Endodermal cell (in vitro differentiated cells): ENCODE data around the gene APBB1IP. TPM values are rescaled to one million over a fixed set of nuclear protein-coding genes. Genes with fewer than 3 reads are reported as not detected.
"Not testable (repeated sequence)": the region's sequence is repeated elsewhere in the genome, so short reads cannot be mapped to it uniquely, and the experiment has no call there.

ENCODE experiments used
- DNase-seq: peaks from one replicate; pipeline ENCODE4 v3.0.0-alpha.2; 2017
- H3K27ac ChIP-seq: 2 replicates; pipeline ENCODE4 v1.5.1; 2013; ENCODE audit warnings: mild to moderate bottlenecking, low read depth, low read length, moderate library complexity
- H3K27me3 ChIP-seq: 2 replicates; pipeline ENCODE4 v1.6.1; 2013; ENCODE audit warnings: mild to moderate bottlenecking, low read length, moderate library complexity; ENCODE audit not compliant: insufficient read depth, control insufficient read depth, poor library complexity, severe bottlenecking
- H3K36me3 ChIP-seq: 2 replicates; pipeline ENCODE4 v1.7.0; 2013; ENCODE audit warnings: mild to moderate bottlenecking, low read length, moderate library complexity; ENCODE audit not compliant: control insufficient read depth, insufficient read depth
- H3K4me1 ChIP-seq: one replicate; pipeline ENCODE4 v1.7.0; 2013; ENCODE audit warnings: low read length; ENCODE audit not compliant: control insufficient read depth, insufficient read depth
- H3K4me3 ChIP-seq: 2 replicates; pipeline ENCODE4 v1.5.1; 2013; ENCODE audit warnings: mild to moderate bottlenecking, low read length, moderate library complexity
- H3K9ac ChIP-seq: 2 replicates; pipeline ENCODE4 v1.6.1; 2013; ENCODE audit warnings: mild to moderate bottlenecking, low read length, moderate library complexity; ENCODE audit not compliant: poor library complexity, severe bottlenecking; ENCODE audit errors: extremely low read depth
- H3K9me3 ChIP-seq: 2 replicates; pipeline ENCODE4 v1.6.1; 2013; ENCODE audit warnings: mild to moderate bottlenecking, low read length, moderate library complexity; ENCODE audit not compliant: control insufficient read depth
- H3K27ac Mint-ChIP-seq: 2 replicates; pipeline ENCODE4 v1.8.0; 2020; ENCODE audit warnings: mixed read lengths
- H3K27me3 Mint-ChIP-seq: 2 replicates; pipeline ENCODE4 v1.8.0; 2021; ENCODE audit warnings: mild to moderate bottlenecking, mixed read lengths; ENCODE audit not compliant: insufficient read depth
- H3K36me3 Mint-ChIP-seq: 2 replicates; pipeline ENCODE4 v1.8.0; 2020; ENCODE audit warnings: low read depth, mixed read lengths
- H3K4me1 Mint-ChIP-seq: 2 replicates; pipeline ENCODE4 v1.8.0; 2020; ENCODE audit warnings: mixed read lengths
- H3K4me3 Mint-ChIP-seq: 2 replicates; pipeline ENCODE4 v1.8.0; 2020; ENCODE audit warnings: mild to moderate bottlenecking, moderate library complexity, mixed read lengths
- H3K9me3 Mint-ChIP-seq: 2 replicates; pipeline ENCODE4 v1.8.0; 2020; ENCODE audit warnings: mild to moderate bottlenecking, mixed read lengths
- CTCF ChIP-seq: fragments of 200-600 bp; sonication (generic); conservative IDR thresholded peaks from 2 replicates; pipeline ENCODE4 v1.5.0; 2021; ENCODE audit warnings: antibody characterized with exemption, mild to moderate bottlenecking
- WGBS, 2 experiments: methylation state at CpG; one replicate each; pipeline versions ENCODE4 v1.1.5 to v1.1.7; 2013; ENCODE audit warnings: missing lambda C conversion rate in 2 of 2, mixed read lengths in 1 of 2; ENCODE audit not compliant: insufficient coverage in 1 of 2, insufficient read length in 1 of 2; 5-methylcytosine and 5-hydroxymethylcytosine counted together
- total RNA-seq, 2 donors: library from RNA; stranded (reverse); fragmentation: NEBNext Ultra II Directional in 1 of 2; extraction: Animal tissue kit (Norgen Biotek cat#: 25700) in 1 of 2; gene quantifications; 2 replicates in 1 of 2; 3 replicates in 1 of 2; pipeline ENCODE4 v1.2.1, GENCODE V29; 2021

The APBB1IP gene
- total RNA-seq, 2 donors from 2014 or later: 0.24 TPM

DNA sequence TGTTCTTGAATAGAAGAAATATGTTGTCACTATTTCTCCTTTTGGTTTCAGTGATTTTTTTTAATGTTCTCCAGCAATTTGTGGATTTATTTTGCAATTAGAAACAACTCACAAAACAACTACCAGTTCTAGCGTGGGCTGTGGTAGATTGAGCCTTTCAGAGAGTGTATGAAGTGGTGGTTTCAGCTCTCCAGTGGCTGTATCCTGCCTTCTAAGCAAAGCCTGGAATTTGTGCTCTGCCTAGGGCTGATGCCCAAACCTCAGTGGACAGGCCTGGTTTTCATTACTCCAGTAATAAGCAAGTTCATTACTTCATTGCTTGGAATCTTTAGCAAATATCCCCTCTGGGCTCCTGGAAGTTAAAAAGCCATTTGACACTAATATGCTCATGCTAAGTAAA, 35.9 kb downstream of the APBB1IP start:
- Histone ChIP-seq H3K27ac (no peak overlapping the region), H3K9me3 (no peaks in the 10 kb centered on the region), H3K4me3 (no peak overlapping the region), H3K4me1 (no peaks in the 10 kb centered on the region), H3K27me3 (no peaks in the 10 kb centered on the region), H3K36me3 (no peaks in the 10 kb centered on the region), H3K9ac (no peak overlapping the region)
- H3K27ac Mint-ChIP-seq: no peak overlapping the region
- no peak for TF ChIP-seq CTCF
- no peaks in the 10 kb centered on the region for H3K9me3 Mint-ChIP-seq
- peaks cover 7% of the 10 kb centered on the region for H3K4me1 Mint-ChIP-seq
- WGBS, 2 experiments: 93% methylated on average over 1 of the region's 1 CpG; no CpG with 5 or more reads in 1 of the 2 experiments
- H3K4me3 Mint-ChIP-seq: no peak overlapping the region
- H3K36me3 Mint-ChIP-seq: no peaks in the 10 kb centered on the region
- no peaks in the 10 kb centered on the region for H3K27me3 Mint-ChIP-seq
- DNase-seq: no peak

DNA sequence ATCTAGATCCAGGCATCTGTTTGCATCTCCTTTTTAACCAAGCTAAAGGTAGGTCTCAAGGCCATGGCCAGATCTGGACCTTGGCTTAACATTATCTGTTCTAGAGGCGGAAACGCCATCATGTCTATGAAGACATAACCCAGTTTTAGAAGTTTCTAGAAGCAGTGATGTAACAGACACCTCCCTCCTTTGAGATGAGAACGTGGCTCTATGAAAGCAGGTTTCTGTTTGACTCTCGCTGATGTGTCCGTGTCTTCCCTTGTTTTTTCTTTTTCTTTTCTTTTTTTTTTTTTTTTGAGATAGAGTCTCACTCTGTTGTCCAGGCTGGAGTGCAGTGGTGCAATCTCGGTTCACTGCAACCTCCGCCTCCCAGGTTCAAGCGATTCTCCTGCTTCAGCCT, 36.7 kb downstream of the APBB1IP start:
- H3K4me1 ChIP-seq, H3K36me3 ChIP-seq, H3K27me3 Mint-ChIP-seq, H3K4me3 ChIP-seq, H3K27me3 ChIP-seq, H3K4me3 Mint-ChIP-seq, H3K9me3 ChIP-seq, DNase-seq, H3K9ac ChIP-seq, H3K27ac ChIP-seq, H3K9me3 Mint-ChIP-seq, H3K4me1 Mint-ChIP-seq, H3K27ac Mint-ChIP-seq, H3K36me3 Mint-ChIP-seq: not testable (repeated sequence)
- 84 to 89% methylated on average over 3 to 8 of the region's 8 CpGs for WGBS, 2 experiments

DNA sequence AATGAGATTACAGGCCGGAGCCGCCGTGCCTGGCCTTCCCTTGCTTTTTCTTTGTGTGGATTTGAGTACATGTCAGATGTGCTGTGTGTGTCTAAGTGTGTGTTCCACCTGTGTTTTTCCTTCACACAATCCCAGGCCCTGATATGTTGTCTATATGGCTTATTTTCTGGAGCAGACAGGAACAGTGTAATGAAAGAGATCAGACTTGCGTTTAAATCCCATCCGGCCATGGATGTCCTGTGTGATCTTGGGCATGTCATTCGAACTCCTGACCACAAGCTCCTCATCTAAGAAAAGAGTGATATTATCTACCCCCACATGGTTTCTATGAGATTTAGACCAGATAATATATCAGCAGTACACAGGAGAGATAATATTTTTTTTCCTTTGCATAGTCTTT, 37.2 kb downstream of the APBB1IP start:
- Histone ChIP-seq H3K9me3 (no peaks in the 10 kb centered on the region), H3K27ac (no peak overlapping the region), H3K9ac (no peak overlapping the region), H3K4me1 (no peaks in the 10 kb centered on the region), H3K27me3 (no peaks in the 10 kb centered on the region), H3K36me3 (no peaks in the 10 kb centered on the region), H3K4me3 (no peak overlapping the region)
- Mint-ChIP-seq H3K4me3 (no peak overlapping the region), H3K27ac (no peak overlapping the region), H3K36me3 (no peaks in the 10 kb centered on the region), H3K9me3 (no peaks in the 10 kb centered on the region), H3K27me3 (no peaks in the 10 kb centered on the region), H3K4me1 (peaks cover 7% of the 10 kb centered on the region)
- TF ChIP-seq CTCF: no peak
- WGBS, 2 experiments: 74 to 83% methylated on average over 3 to 6 of the region's 6 CpGs
- no peak for DNase-seq

DNA sequence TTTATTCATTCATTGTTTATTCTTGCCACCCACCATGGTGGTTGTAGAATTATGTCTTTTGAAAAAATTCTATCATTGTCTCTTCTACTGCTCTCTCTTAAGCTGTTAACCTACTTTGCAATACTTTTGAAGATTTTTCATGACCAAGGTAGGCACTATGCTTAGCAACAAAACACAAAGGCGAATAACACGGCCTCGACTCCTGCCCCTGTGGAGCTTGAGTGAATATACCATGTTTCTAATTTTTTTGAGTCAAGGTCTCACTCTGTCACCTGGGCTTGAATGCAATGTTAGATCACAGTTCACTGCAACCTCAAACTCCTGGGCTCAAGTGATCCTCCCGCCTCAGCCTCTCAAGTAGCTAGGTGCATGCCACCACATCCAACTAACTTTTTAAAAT, 39.4 kb downstream of the APBB1IP start:
- Mint-ChIP-seq H3K36me3 (no peaks in the 10 kb centered on the region), H3K27me3 (no peaks in the 10 kb centered on the region), H3K9me3 (no peaks in the 10 kb centered on the region), H3K4me1 (no peaks in the 10 kb centered on the region), H3K4me3 (no peak overlapping the region), H3K27ac (no peak overlapping the region)
- no peak overlapping the region for H3K9ac ChIP-seq
- no peaks in the 10 kb centered on the region for H3K27me3 ChIP-seq
- DNase-seq: no peak
- H3K9me3 ChIP-seq: no peaks in the 10 kb centered on the region
- H3K36me3 ChIP-seq: no peaks in the 10 kb centered on the region
- H3K27ac ChIP-seq: no peak overlapping the region
- 60 to 93% methylated on average over 1 to 4 of the region's 4 CpGs for WGBS, 2 experiments
- no peak overlapping the region for H3K4me3 ChIP-seq
- H3K4me1 ChIP-seq: no peaks in the 10 kb centered on the region
- no peak for TF ChIP-seq CTCF
